DND-41 (cell line): Measurements from ENCODE around the gene PLPPR1.

Experiments used
- ATAC-seq: fragments of 200-7000 bp; cut with Tn5 transposase; 3 replicates; pipeline ENCODE4 v1.9.1; 2021; ENCODE audit warnings: low read depth; ENCODE audit not compliant: insufficient read depth
- DNase-seq: peaks from one replicate; pipeline ENCODE4 v3.0.0-alpha.2; 2020
- H2AFZ ChIP-seq: 2 replicates; pipeline ENCODE4 v1.6.0; 2012; ENCODE audit warnings: low read depth, low read length
- H3K27ac ChIP-seq: 2 replicates; pipeline ENCODE4 v1.5.1; 2012; ENCODE audit warnings: low read length, inconsistent platforms
- H3K27me3 ChIP-seq: fragments of 200-600 bp; sonication (generic); 2 replicates; pipeline ENCODE4 v1.6.0; 2012; ENCODE audit warnings: low read length, mild to moderate bottlenecking, inconsistent platforms; ENCODE audit not compliant: insufficient read depth, poor library complexity
- H3K36me3 ChIP-seq: 2 replicates; pipeline ENCODE4 v1.5.1; 2012; ENCODE audit warnings: low read length, inconsistent platforms; ENCODE audit not compliant: insufficient read depth
- H3K4me1 ChIP-seq: 2 replicates; pipeline ENCODE4 v1.5.1; 2012; ENCODE audit warnings: mild to moderate bottlenecking, low read length; ENCODE audit not compliant: insufficient read depth
- H3K4me2 ChIP-seq: 2 replicates; pipeline ENCODE4 v1.6.0; 2012; ENCODE audit warnings: mild to moderate bottlenecking, moderate library complexity, low read length, inconsistent platforms; ENCODE audit not compliant: insufficient read depth
- H3K4me3 ChIP-seq, 2 experiments: fragments of 200-600 bp in 1 of 2; shearing (Covaris generic) in 1 of 2; 2 replicates each; pipeline ENCODE4 v1.5.1; 2012 to 2016; ENCODE audit warnings: inconsistent platforms in 2 of 2, low read length in 2 of 2, mild to moderate bottlenecking in 2 of 2, low read depth in 1 of 2, moderate library complexity in 1 of 2
- H3K79me2 ChIP-seq: 2 replicates; pipeline ENCODE4 v1.6.0; 2012; ENCODE audit warnings: low read length, inconsistent platforms; ENCODE audit not compliant: insufficient read depth
- H3K9ac ChIP-seq: 2 replicates; pipeline ENCODE4 v1.6.0; 2012; ENCODE audit warnings: low read depth, mild to moderate bottlenecking, inconsistent platforms, low read length, moderate library complexity
- H3K9me3 ChIP-seq: 2 replicates; pipeline ENCODE4 v1.5.1; 2012; ENCODE audit warnings: low read length, moderate library complexity, mild to moderate bottlenecking, inconsistent platforms; ENCODE audit not compliant: insufficient read depth, severe bottlenecking
- H4K20me1 ChIP-seq: 2 replicates; pipeline ENCODE4 v1.6.0; 2012; ENCODE audit warnings: low read length; ENCODE audit not compliant: insufficient read depth
- EZH2 ChIP-seq: IDR thresholded peaks from 3 replicates; pipeline ENCODE4 v1.6.1; 2012; ENCODE audit warnings: borderline replicate concordance, low read depth, mild to moderate bottlenecking, moderate library complexity, low read length, inconsistent platforms; ENCODE audit not compliant: severe bottlenecking
- TF ChIP-seq, protein P1 (sequence below): IDR thresholded peaks from 2 replicates; pipeline ENCODE4 v1.5.1; 2012; ENCODE audit warnings: borderline replicate concordance, low read length, moderate library complexity, mild to moderate bottlenecking; ENCODE audit not compliant: poor library complexity, severe bottlenecking; ENCODE audit errors: extremely low read depth

The PLPPR1 gene

GRCh38 chr9:101269591-101270283 lies 241.2 kb downstream of the PLPPR1 start:
- DNase-seq (no peak), ATAC-seq (no peak)
- H3K9ac ChIP-seq: no peak overlapping the region
- H4K20me1 ChIP-seq: no peaks in the 10 kb centered on the region
- no peaks in the 10 kb centered on the region for H3K27me3 ChIP-seq
- TF ChIP-seq, protein P1, sequence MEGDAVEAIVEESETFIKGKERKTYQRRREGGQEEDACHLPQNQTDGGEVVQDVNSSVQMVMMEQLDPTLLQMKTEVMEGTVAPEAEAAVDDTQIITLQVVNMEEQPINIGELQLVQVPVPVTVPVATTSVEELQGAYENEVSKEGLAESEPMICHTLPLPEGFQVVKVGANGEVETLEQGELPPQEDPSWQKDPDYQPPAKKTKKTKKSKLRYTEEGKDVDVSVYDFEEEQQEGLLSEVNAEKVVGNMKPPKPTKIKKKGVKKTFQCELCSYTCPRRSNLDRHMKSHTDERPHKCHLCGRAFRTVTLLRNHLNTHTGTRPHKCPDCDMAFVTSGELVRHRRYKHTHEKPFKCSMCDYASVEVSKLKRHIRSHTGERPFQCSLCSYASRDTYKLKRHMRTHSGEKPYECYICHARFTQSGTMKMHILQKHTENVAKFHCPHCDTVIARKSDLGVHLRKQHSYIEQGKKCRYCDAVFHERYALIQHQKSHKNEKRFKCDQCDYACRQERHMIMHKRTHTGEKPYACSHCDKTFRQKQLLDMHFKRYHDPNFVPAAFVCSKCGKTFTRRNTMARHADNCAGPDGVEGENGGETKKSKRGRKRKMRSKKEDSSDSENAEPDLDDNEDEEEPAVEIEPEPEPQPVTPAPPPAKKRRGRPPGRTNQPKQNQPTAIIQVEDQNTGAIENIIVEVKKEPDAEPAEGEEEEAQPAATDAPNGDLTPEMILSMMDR: no peak
- TF ChIP-seq EZH2: no peak
- no peak overlapping the region for H3K4me2 ChIP-seq
- no peak overlapping the region for H3K27ac ChIP-seq
- H3K36me3 ChIP-seq: no peaks in the 10 kb centered on the region
- H3K4me1 ChIP-seq: no peaks in the 10 kb centered on the region
- H3K4me3 ChIP-seq: no peak overlapping the region
- H3K79me2 ChIP-seq: no peaks in the 10 kb centered on the region
- H2AFZ ChIP-seq: no peak overlapping the region
- H3K9me3 ChIP-seq: no peaks in the 10 kb centered on the region

DNA sequence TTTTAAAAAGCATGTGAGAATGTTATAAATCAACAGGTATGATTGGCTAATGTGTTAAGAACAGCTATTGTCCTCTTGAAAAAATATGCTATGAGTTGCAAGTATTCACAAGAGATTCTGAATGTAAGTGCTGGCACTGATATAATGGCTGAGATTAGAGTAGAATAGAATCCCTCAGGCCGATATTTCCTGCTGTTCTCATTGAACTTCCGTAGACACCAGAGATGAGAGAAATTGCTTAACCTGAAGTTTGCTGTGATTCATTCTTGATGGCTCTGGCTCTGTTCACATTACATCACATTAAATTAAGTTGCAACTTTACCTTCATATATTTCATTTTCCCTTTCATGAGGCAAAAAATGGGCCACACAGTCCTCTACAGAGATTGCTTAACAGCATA lies 241.8 kb downstream of the PLPPR1 start:
- TF ChIP-seq, protein P1: no peak
- TF ChIP-seq EZH2: no peak
- Histone ChIP-seq H3K27ac (no peak overlapping the region), H2AFZ (no peak overlapping the region), H3K79me2 (no peaks in the 10 kb centered on the region), H3K36me3 (no peaks in the 10 kb centered on the region), H3K4me3 (no peak overlapping the region), H3K4me1 (no peaks in the 10 kb centered on the region), H3K9ac (no peak overlapping the region), H3K4me2 (no peak overlapping the region), H4K20me1 (no peaks in the 10 kb centered on the region), H3K9me3 (no peaks in the 10 kb centered on the region), H3K27me3 (no peaks in the 10 kb centered on the region)
- DNase-seq (no peak), ATAC-seq (no peak)

GRCh38 chr9:101271102-101271501 lies 242.6 kb downstream of the PLPPR1 start:
- H3K79me2 ChIP-seq: no peaks in the 10 kb centered on the region
- no peaks in the 10 kb centered on the region for H3K36me3 ChIP-seq
- H3K4me1 ChIP-seq: no peaks in the 10 kb centered on the region
- no peak overlapping the region for H3K4me3 ChIP-seq
- no peak for ATAC-seq
- no peak for DNase-seq
- no peak overlapping the region for H2AFZ ChIP-seq
- TF ChIP-seq EZH2: no peak
- TF ChIP-seq, protein P1: no peak
- H3K4me2 ChIP-seq: no peak overlapping the region
- no peak overlapping the region for H3K27ac ChIP-seq
- no peaks in the 10 kb centered on the region for H3K9me3 ChIP-seq
- no peak overlapping the region for H3K9ac ChIP-seq
- no peaks in the 10 kb centered on the region for H3K27me3 ChIP-seq
- H4K20me1 ChIP-seq: no peaks in the 10 kb centered on the region
